Activated CD8-positive, alpha-beta memory T cell treated with anti-CD3 and anti-CD28 coated beads, Interleukin-2, amount 50 U/mL, for 48 hours (primary cell): ENCODE measurements around the gene ATP8B3.
"Not testable (repeated sequence)": the region's sequence is repeated elsewhere in the genome, so short reads cannot be mapped to it uniquely, and the experiment has no call there.

ENCODE experiments used
- DNase-seq: peaks from one replicate; pipeline ENCODE4 v3.0.0-alpha.2; 2020

Gene ATP8B3

DNA sequence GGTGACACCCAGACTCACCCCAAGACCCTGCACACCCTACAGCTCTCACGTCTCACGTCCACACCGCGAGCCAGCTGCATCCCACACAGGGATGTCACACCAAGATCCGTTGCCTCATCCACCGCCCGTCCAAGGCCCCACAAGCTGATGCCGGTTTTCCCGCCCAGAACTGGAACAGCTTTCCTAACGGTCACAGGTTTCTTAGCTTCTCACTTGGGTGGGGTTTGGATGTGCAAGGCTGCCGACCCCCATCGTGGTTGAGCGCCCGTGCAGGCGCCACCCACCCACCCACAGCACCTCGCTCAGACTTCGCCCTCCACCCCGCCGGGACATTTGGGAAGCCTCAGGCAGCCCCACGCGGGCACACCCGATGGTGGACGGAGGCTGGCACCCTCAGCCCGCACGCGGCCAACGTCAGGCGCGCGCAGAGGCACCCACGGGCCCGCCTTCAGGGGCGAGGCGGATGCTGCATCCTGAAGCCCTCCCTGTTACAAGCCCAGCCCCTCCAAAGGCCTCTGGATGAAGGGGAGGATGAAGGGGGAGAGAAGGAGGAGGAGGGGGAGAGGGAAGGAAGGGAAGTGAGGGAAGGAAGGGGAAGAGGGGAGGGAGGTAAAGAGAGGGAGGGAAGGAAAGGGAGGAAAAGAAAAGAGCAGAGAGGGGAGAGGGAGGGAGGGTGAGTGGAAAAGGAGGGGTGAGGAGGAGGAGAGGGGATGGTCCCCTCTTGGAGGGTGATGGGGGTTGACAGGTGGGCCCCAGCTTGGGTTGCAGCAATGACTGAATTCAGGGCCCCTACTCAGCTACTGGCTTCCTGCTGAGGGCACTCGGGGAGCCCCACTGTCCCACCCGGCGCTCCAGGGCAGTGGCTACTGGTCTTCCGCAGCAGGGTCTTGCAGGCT is 45.9 kb downstream of the ATP8B3 start:
- DNase-seq = no peak

DNA sequence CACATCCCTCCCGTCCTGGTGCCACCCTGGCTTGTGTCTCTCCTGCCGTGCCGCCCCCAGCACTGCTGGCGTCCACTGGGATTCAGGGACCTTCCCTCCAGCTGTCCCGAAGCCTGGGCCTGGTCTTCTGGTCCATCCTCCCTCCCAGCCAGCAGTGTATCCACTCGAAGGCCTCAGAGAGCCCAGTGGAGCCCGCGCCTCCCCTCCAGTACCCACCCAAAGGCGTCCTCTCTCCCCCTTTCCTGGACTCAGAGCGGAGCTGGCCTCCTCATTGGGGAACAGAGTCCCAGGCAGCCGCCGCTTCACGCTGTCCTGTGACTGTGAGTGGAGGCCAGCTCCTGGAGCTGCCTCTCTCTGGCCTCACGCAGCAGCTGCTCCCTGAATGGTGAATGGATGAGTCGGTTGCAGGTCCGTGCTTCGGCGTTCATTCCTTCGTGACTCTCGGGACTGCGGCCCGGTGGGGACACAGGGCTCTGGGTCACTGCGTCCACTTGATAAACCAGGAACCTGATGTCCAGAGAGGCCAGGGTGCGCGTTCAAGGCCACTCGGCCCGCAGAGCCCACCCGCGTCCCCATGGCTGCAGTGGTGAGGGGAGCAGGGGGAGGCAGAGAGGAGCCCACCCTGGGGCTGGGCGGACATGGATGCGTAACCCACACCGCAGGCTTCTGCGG is 46.7 kb downstream of the ATP8B3 start:
- DNase-seq = no peak

DNA sequence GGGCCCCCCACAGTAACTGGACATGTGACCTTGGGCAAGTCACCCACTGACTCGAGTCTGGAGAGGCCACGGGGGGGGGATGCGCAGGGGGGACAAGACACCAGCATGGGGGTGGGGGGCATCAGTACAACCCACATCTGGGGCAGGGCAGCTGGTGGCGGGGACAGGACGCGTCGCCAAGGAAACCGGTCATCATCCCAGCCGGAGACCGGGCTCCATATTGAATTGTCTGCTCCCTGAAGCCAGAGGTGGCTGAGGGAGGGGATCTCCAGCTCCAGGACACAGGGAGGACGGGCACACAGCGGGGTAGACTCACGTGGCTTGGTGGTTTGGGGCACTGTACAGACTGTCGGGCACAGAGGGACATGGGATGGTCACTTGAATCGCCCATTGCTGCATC is 47.3 kb downstream of the ATP8B3 start:
- DNase-seq = no peak

DNA sequence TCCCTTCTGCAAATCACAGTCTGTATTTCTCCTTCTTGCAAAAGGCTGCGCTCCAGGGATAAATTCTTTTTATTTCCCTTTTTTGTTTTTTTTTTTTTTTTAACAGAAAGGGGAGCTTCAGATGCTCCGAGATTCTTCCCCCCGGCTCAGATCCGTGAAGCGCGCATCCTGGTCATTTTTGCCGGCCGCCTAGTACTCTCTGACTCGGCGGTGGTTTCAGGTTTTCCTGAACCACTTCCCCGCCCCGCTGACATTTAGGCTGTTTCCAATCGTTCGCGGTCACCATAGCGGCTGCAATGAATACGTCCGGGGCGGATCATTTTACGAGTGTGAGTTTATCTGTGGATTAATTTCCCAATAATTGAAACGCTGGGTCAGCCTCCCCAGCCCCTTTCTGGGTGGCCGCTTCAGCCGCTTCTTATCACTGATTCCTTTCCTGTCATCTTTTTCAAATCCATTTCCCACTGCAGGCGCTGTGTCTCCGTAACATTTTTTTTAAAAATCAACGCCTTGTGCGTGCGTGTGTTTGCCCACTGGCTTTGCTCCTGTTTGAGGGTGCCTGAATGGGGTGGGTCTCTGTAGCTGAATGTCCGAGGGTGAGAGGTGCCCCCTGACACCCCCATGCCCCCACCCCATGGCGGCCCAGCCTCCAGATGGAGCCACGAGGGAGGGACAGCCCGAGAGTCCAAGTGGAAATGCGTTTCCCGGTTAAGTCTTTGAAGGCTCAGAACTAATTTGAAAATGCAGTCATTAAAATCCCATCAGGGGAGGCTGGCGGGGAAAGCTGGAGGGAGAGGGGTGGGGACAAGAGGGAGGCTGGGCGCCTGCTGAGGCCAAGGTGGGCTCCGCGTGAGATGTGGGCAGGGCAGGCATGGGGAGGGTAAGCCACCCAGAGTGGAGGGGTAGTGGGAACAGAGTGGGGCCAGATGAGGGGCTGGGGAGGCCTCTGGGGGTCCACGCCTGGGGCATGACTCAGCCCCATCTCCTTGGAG is 48.1 kb downstream of the ATP8B3 start:
- DNase-seq = no peak

DNA sequence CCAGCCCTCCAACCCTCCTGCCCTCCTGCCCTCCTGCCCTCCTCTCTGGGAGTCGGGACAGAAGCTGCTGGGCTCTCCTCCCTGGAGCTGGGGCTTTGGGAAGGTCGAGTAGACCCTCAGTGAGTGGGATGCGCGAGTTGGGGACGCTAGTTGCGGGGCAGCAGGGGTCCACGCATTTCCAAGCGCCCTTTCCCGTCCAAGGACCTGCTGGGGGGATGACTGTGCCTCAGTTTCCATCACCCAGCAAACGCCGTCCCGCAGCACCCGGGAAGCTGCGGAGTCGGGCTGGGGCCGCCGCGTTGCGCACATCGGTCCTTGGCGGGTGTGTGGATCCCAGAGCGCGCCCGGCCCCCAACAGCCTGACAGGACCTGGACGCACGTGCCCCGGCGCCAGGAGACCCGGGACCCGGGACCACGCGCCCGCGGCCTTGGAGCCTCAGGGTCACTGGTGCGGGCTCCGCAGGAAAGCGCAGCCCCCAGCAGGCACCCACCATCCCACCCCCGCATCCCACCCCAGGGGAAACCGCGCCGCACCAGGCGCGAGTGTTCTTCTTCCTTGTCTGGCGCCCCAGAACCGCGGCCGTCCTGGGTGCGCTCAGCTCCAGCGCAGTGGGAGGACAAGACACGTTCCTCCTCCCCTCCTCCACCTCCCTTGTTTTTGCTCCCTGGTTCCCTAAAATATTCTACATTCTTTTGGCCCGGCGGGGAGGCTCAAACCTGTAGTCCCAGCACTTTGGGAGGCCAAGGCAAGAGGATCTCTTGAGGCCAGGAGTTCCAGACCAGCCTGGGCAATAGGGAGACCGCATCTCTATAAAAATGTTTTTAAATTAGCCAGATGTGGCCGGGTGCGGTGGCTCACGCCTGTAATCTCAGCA is 49.6 kb downstream of the ATP8B3 start:
- no peak for DNase-seq

DNA sequence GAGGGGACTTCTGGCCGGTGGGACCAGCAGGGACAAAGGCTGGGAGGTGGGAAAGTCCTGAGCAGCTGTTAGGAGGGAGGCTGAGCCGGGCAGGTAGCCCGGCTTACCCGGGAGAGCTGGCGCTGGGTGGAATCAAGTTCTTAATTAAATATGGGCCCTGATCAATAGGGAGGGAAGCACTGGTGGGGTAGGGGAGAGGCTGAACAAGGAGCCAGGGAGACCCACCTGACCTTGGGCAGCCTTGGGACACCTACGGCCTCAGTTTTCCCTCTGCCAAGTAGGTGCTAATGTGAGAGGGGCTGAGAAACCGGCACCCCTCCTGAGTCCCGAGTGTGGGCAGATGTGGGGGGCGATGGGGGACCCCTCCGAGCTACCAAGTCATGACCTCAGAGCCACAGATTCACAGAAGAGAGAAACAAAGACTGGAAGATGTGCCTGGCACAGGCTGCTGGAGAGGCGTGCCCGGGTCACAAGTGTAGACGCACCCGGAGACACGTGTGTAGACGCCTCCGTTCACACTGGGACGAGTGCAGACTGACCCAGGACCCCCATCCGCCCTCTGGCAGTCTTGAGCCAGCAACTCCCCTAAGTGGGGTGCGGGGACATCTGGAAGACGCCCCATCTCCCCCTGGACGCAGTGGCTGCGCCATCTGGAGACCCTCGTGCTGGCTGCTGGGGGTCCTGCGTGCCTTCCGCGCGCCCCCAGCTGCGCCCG is 50.4 kb downstream of the ATP8B3 start:
- DNase-seq = no peak

DNA sequence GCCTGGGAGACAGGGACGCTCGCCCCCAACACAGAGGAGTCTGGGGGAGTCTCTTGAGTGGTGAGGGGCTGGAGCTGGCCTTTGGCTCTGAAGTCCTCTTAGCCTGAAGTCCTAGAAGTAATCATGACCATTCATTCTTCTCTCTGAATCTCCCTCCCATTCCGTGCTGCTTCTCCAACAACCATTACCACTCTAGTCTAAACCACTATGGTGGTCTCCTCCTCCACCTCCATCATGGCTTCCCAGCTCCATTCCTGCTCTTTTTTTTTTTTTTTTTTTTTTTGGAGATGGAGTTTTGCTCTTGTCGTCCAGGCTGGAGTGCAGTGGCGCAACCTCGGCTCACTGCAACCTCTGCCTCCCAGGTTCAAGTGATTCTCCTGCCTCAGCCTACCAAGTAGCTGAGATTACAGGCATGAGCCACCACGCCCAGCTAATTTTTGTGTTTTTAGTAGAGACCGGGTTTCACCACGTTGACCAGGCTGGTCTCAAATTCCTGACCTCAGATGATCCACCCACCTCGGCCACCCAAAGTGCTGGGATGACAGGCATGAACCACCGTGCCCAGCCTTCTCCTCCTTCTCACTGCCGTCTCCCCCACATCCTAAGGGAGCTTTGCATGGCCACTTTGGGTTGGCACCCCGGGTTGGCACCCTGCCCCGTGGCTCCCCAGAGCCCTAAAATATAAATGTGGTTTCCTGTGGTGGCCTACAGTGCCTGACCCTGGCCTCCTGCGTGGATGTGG is 51.1 kb downstream of the ATP8B3 start:
- DNase-seq = not testable (repeated sequence)

DNA sequence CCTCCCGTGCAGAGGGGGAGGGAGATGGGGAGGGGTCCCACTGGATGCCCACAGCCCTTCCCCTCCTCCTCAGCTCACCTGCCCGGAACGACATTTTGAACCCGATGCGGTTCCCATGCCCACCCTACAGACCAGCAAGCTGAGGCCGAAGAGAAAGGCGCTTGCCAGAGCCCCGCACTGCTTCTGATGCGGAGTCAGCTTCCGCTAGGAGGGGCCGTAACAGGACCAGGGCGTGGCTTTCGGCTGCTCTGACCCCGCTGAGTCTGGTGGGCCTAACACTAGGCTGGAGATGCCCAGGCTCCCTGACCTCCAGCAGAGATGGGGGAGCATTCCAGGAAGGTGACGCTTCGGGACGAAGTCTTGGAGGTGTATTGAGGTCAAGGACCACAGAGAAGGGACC is 52.1 kb downstream of the ATP8B3 start:
- no peak for DNase-seq

DNA sequence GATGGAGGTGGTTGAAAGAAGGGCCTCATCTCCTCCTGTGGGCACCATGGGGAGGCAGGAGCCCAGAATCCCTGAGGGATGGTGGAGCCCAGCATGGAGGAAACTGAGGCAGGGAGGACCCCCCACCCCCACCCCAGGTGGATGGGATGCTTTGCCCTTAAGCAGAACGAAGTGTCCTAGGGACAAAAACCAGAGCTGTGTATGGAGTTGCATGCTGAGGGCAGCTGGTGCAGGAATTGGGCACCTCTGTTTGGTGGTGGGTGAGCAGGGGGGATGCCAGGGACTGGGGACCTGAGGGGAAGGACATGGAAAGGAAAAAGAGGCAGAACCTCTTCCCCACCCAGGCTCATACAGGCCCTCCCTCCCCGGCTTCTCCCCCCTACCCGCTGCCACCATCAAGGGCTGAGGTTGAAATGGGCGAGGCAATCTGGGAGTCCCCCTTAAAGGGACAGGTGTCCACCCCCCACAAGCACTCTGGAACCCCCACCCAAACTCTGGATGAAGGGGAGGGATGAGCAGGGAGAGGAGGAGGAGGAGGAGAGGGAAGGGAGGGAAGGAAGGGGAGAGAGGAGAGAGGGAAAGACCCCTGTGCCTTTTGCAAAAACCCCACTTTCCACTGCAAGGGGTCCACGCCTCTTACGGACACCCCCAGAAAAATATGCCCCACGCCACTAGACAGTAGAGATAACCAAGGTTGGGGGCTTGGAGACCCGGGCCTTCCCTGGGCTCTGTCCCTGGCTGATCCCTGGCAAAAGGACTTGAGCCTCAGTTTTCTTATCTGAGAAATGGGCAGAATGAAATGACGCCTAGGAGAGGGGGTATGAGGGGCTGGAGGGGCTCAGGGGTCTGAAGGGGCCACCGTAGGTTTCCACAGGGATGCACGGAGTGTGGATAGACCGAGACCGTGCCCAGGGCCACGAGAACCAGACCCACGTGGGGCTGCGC is 52.8 kb downstream of the ATP8B3 start:
- DNase-seq = no peak

DNA sequence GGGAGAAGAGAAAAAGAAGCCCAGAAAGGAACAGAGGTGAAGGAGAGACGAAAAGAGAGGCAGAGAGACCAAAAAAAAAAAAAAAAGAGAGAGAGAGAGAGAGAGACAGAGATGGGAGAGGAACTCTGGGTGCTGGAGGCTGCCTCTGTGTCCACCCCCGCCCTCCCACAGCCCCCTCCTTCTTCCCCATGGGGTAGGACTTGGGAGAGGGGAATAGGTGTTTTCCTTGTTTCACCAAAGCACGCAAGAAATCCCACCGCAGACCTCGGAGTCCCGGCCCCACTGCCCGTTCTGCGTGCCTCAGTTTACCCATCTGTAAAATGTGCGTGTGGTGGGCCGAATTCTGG is 53.9 kb downstream of the ATP8B3 start:
- no peak for DNase-seq

DNA sequence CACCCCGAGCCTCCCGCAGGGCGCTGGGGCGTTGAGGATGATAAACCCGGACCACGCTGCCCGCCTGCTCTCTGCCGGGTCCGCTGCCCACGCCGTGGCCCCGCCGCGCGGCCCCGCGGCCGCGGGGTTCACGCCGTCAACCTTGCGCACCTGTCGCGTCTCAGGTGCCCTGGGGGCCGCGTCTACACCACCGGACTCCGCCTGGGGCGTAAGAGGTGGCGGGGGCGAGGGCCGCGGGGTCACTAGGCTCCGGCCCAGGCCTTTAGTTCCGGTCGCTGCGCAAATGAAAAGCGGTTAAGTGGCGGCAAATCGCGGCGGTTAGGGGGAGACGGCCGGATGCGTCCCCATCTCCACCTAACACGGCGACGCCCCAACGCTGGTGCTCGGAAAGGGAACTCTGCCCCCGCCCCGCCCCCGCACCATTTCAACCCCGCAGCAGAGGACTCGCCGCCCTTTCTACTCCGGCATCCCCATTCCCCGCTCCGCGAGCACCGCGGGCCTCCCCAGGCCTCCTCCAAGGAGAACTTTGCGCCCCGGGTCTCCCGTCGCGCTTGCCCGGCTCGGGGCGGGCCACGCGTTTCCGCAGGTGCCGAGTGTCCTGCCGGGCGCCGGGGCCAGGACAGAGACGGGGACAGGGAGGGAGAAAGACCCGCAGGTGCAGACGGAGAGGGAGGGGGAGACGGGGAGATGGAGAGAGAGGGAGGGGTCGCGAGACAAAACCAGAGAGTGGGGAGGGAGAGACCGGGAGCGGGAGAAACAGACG is 54.4 kb downstream of the ATP8B3 start:
- peak; percentile 53 for DNase-seq

DNA sequence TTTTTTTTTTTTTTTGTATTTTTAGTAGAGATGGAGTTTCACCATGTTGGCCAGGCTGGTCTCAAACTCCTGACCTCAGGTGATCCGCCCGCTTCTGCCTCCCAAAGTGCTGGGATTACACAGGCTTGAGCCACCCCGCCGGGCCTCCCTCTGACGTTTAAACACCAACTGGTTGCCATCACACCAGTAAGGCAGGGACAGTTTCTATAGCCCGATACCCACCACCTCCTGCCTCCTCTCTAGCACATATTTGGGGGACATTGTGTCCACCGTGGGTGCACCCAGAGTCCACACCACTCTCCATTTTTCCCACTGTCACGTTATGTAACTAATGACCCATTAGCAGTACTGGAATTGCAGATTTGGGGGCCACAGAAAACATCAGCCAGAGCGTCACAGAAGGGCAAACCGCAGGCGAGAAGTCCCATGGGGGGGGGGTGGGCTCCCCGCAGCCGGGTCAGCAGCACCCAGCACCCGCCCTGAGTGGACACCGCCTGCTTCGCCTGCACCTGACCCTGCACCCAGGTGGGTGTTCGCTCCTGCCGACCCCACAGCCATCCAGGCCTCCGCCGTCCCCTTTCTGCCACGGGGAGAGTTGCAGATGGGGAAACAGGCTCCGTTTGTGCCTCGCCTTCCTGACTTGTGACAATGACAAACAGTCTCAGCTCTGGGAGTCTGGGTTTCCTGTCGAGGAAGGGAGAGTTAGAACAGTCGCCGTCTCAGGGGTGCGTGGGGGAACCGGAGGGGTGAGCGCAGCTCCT is 55.2 kb downstream of the ATP8B3 start:
- DNase-seq = no peak

DNA sequence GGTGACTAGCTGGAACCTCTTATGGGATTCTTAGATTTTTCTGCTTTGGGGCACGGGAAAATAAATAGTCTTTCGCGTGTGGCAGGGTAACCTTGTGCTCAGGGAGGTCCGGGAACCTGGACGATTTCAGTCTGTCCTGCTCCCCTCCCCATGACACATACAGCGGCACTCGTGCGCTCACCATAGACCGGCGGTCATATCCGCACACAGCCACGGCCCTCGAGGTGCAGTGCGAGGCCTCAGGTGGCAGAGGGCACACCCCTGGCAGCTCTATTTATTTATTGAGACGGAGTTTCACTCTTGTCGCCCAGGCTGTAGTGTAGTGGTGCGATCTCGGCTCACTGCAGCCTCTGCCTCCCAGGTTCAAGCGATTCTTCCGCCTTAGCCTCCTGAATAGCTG is 55.8 kb downstream of the ATP8B3 start:
- peak; percentile 55 for DNase-seq

DNA sequence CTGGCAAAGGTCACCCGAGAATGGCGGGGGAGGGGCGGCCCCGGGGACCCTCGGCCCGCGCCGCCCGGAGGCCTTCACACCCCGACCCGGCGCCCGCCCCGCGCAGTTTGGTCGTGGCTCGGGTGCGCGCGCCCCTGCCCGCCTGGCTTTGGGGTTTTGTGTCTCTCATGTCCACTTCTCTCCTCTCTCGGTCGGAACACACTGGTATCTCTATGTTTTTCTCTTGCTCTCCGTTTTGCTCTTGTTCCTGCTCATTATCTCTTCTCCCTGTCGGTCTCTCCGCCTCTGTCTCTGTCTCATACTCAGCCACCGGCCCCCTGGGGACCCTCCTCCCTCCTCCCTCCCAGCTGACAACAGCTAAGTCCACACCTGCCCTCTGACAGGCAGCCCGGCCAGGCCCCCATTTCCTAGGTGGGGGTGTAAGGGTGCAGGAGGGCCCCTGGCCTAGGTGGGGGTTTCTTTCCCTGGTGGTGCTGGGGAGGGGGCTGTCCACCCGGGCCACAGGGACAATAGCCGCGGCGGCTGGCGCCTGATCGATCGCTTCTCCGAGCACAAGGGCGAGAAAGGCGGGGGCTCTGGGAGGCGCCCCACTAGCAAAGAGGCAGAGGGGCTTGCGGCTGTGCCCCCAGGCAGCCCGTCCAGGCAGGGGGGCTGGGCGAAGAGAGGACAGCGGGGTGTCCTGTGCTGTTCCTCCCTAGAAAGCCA is 56.5 kb downstream of the ATP8B3 start:
- DNase-seq = no peak

DNA sequence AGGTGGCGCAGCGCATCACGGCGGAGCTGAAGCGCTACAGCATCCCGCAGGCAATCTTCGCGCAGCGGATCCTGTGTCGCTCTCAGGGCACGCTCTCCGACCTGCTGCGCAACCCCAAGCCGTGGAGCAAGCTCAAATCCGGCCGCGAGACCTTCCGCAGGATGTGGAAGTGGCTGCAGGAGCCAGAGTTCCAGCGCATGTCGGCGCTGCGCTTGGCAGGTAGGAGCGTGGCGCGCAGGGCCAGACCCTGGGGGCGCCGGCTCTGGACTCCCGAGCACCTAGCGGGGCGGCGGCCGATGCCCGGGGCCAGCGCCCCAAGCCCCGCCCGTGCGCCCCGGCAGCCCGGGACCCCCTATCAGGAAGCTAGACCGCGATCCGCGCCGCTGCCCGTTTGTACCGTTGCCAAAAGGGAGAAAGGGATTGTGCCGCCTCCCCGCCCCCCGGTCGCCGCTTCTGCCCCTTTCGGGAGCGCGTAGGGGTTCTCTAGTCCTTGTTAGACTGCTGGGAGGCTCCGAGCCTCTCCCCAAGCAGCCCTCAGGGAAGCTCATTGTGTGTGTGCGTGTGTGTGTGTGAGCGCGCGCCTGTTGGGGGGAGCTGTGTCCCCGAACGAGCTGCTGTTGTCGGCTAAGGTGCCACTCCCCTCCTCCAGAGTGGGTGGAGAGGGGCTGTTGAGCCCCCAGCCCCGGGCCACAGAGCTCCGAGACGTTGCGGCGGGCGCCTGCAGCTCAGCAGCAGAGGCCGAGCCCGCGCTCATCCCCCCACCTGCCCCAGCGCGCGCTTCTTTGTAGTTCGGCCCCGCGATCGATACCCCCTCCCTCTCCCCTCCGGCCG is 57.2 kb downstream of the ATP8B3 start:
- peak; percentile 54 for DNase-seq

DNA sequence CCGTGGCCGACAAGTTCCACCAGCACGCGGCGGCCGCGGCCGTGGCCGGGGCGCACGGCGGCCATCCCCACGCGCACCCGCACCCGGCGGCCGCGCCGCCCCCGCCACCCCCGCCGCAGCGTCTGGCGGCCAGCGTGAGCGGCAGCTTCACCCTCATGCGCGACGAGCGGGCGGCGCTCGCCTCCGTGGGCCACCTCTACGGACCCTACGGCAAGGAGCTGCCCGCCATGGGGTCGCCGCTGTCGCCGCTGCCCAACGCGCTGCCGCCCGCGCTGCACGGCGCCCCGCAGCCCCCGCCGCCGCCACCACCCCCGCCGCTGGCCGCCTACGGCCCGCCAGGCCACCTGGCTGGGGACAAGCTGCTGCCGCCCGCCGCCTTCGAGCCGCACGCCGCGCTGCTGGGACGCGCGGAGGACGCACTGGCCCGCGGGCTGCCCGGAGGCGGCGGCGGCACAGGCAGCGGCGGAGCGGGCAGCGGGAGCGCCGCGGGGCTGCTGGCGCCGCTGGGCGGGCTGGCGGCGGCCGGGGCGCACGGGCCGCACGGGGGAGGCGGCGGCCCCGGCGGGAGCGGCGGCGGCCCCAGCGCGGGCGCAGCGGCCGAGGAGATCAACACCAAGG is 57.9 kb downstream of the ATP8B3 start:
- DNase-seq = no peak
